OCI-LY3 (cell line): ENCODE results near the gene PKDREJ.

Experiments
- H2AFZ ChIP-seq: fragments of 200-600, 300-600 bp; shearing (Covaris generic); 2 replicates; pipeline ENCODE4 v1.6.0; 2014; ENCODE audit warnings: antibody characterized with exemption, low read depth, low read length
- H3K27ac ChIP-seq: fragments of 200-600, 300-600 bp; sonication (generic); 2 replicates; pipeline ENCODE4 v1.5.1; 2014; ENCODE audit warnings: mild to moderate bottlenecking, low read length, moderate library complexity, mixed read lengths
- H3K27me3 ChIP-seq: fragments of 200-600, 300-600 bp; sonication (generic); 2 replicates; pipeline ENCODE4 v1.6.1; 2014; ENCODE audit warnings: low read depth, low read length, mixed read lengths
- H3K36me3 ChIP-seq: fragments of 200-600, 300-600 bp; sonication (generic); replicated peaks from 2 replicates; pipeline ENCODE3; 2014; ENCODE audit warnings: low read depth, low read length, mixed read lengths
- H3K4me1 ChIP-seq: fragments of 300-600, 200-600 bp; sonication (generic); 2 replicates; pipeline ENCODE4 v1.6.1; 2014; ENCODE audit warnings: low read length, mixed read lengths
- H3K4me2 ChIP-seq: fragments of 200-600, 300-600 bp; sonication (generic); 2 replicates; pipeline ENCODE4 v1.6.1; 2014; ENCODE audit warnings: low read length, mixed read lengths
- H3K4me3 ChIP-seq: fragments of 300-600, 200-600 bp; sonication (generic); 2 replicates; pipeline ENCODE4 v1.5.1; 2014; ENCODE audit warnings: antibody characterized with exemption, mild to moderate bottlenecking, low read length, moderate library complexity
- H3K79me2 ChIP-seq: fragments of 300-600, 200-600 bp; shearing (Covaris generic); 2 replicates; pipeline ENCODE4 v1.6.1; 2014; ENCODE audit warnings: mild to moderate bottlenecking, low read length, mixed read lengths
- H3K9ac ChIP-seq: fragments of 300-600, 200-600 bp; shearing (Covaris generic); 2 replicates; pipeline ENCODE4 v1.6.0; 2014; ENCODE audit warnings: mild to moderate bottlenecking, low read length, moderate library complexity
- H3K9me3 ChIP-seq: fragments of 200-600, 300-600 bp; shearing (Covaris generic); 2 replicates; pipeline ENCODE4 v1.6.1; 2014; ENCODE audit warnings: low read length, mixed read lengths; ENCODE audit not compliant: insufficient read depth
- H4K20me1 ChIP-seq: fragments of 200-600, 300-600 bp; sonication (generic); 2 replicates; pipeline ENCODE4 v1.6.1; 2016; ENCODE audit warnings: low read length, mixed read lengths; ENCODE audit not compliant: insufficient read depth
- CTCF ChIP-seq: fragments of 200-600, 300-600 bp; sonication (generic); IDR thresholded peaks from 2 replicates; pipeline ENCODE4 v1.5.1; 2014; ENCODE audit warnings: antibody characterized with exemption, low read length, low read depth
- EZH2phosphoT487 ChIP-seq: fragments of 200-600 bp; shearing (Covaris generic); IDR thresholded peaks from 2 replicates; pipeline ENCODE4 v1.6.1; 2018; ENCODE audit warnings: antibody characterized with exemption, mixed run types, low read depth

PKDREJ gene

GRCh38 chr22:46209262-46209661 lies 53.9 kb downstream of the PKDREJ start:
- no peak for TF ChIP-seq CTCF
- TF ChIP-seq EZH2phosphoT487: no peak
- Histone ChIP-seq H3K27ac (no peak overlapping the region), H3K4me3 (no peak overlapping the region), H3K4me1 (no peaks in the 10 kb centered on the region), H3K9me3 (peaks cover 11% of the 10 kb centered on the region), H3K9ac (no peak overlapping the region), H3K4me2 (no peak overlapping the region), H3K27me3 (no peaks in the 10 kb centered on the region), H3K79me2 (no peaks in the 10 kb centered on the region), H4K20me1 (no peaks in the 10 kb centered on the region), H3K36me3 (peaks cover 37% of the 10 kb centered on the region), H2AFZ (no peak overlapping the region)
